ENCODE results near the gene ARL4A. TPM values are rescaled to one million over a fixed set of nuclear protein-coding genes. Genes with fewer than 3 reads are reported as not detected.
"Not testable (repeated sequence)": the region's sequence is repeated elsewhere in the genome, so short reads cannot be mapped to it uniquely, and the experiment has no call there.

ARL4A gene
- total RNA-seq, 4 donors from 2014 or later: 34.9 to 69.5 (median 45.0) TPM

DNA sequence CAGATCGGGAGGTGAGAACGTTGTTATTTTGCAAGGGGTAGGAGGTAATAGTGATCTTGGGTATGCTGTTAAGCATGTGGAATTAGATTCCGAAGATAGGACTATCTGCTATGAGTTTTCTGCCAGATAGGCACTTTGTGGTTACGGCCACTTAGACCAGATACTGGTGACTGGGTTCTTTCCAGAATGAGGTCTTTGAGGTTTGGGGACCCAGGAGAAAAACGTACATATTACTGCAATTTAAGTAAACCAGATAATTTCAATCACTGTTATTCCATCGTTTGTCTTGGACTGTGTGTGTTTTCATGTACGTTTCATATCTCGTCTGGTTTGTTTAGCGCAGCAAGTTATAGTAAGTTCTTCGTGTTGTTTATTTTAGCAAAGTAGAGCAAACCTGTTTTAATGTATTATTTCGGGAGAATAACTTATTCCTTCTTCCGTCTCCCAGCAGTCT lies 312 bp downstream of the ARL4A start:
- Histone ChIP-seq H3K27ac (peak overlapping the region; percentile 60 to 97 (median 91)), H3K4me1 (peaks cover 0 to 33% (median 0%) of the 10 kb centered on the region in 3 donors), H3K4me3 (peak overlapping the region; percentile 58 to 79), H3K36me3 (no peaks in the 10 kb centered on the region), H3K27me3 (no peaks in the 10 kb centered on the region), H3K9me3 (no peaks in the 10 kb centered on the region)
- ATAC-seq: peak; percentile 1
- 0 to 4% methylated on average over 10 to 12 of the region's 12 CpGs for WGBS, 2 donors (ENCODE audit: low coverage in 1 of 2)
- TF ChIP-seq POLR2AphosphoS5 (IDR thresholded peaks at IDR 0.05): no peak

DNA sequence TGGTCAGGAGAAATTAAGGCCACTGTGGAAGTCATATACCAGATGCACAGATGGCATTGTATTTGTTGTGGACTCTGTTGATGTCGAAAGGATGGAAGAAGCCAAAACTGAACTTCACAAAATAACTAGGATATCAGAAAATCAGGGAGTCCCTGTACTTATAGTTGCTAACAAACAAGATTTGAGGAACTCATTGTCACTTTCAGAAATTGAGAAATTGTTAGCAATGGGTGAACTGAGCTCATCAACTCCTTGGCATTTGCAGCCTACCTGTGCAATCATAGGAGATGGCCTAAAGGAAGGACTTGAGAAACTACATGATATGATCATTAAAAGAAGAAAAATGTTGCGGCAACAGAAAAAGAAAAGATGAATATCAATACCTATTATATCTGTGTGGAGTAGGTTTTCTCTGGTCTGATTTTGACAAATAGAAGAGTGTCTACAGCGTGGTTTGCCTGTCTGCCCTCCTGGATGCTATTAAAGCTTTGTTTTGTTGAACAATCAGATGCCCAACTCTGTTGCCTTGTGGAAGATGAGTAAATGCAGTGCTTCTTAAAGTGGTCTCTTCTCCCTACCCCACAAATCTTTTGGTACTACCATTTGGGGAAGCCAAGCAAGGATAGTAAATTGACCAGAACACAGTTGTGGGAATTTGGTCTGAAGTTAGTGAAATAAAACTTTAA lies 1.2 kb downstream of the ARL4A start:
- 63% methylated on average over 2 of the region's 3 CpGs; no CpG with 5 or more reads in 1 of the 2 donors for WGBS, 2 donors (ENCODE audit: low coverage in 1 of 2)
- not testable (repeated sequence) for H3K27me3 ChIP-seq, ATAC-seq, H3K36me3 ChIP-seq, H3K9me3 ChIP-seq
- Histone ChIP-seq H3K4me3 (peak overlapping the region; percentile 58 to 79), H3K27ac (peak overlapping the region in 1 of 4 donors; percentile 97), H3K4me1 (peaks cover 0 to 32% (median 0%) of the 10 kb centered on the region in 3 donors)

DNA sequence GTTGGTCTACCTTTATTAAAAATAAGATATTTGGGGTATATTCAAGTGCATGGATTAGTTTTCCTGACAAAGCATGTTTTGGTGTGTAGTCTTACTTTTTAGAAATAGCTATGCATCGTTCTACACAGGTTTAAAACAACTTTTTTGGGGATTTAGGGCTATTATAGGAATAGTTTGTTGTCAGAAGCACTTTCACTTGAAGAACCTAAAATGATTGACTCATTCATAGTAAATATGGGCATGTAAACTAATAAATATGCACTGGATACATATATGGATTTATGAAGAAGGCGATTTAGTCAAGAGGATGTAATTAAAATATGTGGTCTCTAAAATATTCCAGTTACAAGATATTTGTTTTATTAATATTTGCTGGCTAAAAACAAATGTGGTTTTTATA lies 2.0 kb downstream of the ARL4A start:
- no peak for ATAC-seq
- H3K27me3 ChIP-seq: no peaks in the 10 kb centered on the region
- 70 to 88% methylated on average over 2 of the region's 2 CpGs for WGBS, 2 donors (ENCODE audit: low coverage in 1 of 2)
- no peaks in the 10 kb centered on the region for H3K36me3 ChIP-seq
- no peak overlapping the region for H3K27ac ChIP-seq
- peak overlapping the region; percentile 58 to 79 for H3K4me3 ChIP-seq
- peaks cover 0 to 25% (median 0%) of the 10 kb centered on the region in 3 donors for H3K4me1 ChIP-seq
- no peaks in the 10 kb centered on the region for H3K9me3 ChIP-seq
- TF ChIP-seq POLR2A (IDR thresholded peaks at IDR 0.05) (no peak), POLR2AphosphoS5 (IDR thresholded peaks at IDR 0.05) (no peak), EP300 (IDR thresholded peaks at IDR 0.05) (no peak)
- TF ChIP-seq, protein P1, sequence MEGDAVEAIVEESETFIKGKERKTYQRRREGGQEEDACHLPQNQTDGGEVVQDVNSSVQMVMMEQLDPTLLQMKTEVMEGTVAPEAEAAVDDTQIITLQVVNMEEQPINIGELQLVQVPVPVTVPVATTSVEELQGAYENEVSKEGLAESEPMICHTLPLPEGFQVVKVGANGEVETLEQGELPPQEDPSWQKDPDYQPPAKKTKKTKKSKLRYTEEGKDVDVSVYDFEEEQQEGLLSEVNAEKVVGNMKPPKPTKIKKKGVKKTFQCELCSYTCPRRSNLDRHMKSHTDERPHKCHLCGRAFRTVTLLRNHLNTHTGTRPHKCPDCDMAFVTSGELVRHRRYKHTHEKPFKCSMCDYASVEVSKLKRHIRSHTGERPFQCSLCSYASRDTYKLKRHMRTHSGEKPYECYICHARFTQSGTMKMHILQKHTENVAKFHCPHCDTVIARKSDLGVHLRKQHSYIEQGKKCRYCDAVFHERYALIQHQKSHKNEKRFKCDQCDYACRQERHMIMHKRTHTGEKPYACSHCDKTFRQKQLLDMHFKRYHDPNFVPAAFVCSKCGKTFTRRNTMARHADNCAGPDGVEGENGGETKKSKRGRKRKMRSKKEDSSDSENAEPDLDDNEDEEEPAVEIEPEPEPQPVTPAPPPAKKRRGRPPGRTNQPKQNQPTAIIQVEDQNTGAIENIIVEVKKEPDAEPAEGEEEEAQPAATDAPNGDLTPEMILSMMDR (IDR thresholded peaks at IDR 0.05): no peak

DNA sequence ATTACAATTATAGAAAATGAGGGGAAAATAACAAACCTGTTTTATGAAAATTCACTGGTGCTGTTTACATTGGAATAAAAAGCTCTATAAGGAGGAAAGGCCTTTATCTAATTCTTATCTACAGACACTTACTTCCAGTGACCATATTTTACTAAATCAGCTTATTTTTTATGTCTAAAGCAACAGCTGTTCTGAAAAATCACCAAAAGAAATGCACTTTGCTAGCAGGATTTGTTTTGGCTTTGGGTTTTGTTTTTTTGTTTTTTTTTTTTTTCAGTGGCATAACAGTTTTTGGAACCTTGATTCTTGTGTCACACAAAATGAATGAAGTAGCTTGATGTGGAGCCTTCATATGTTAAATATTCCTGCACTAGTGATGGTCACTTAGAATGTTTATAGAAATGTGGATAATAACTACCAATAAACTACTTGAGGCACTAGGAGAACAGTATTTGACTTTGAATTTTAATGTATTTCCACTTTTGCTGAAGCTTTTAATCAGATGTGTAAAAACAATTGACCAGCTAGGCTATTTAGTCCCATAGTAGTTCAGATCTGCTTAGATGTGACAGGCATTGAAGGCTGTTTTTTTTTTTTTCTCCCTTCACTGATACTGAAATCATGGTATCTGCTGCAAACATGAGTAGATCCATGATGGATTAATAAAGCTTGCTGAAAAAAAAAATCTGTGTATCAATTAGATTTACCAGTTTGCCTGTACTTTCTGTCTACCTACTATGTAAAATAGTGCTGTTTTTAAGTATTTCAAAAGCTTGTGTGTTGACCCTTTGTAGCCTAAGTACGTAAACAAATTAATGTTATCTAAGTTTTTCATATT lies 2.8 kb downstream of the ARL4A start:
- no peak overlapping the region for H3K27ac ChIP-seq
- H3K4me3 ChIP-seq: peak overlapping the region; percentile 58 to 79
- H3K4me1 ChIP-seq: peaks cover 0 to 25% (median 0%) of the 10 kb centered on the region in 3 donors
- H3K9me3 ChIP-seq: no peaks in the 10 kb centered on the region
- TF ChIP-seq, protein P1 (IDR thresholded peaks at IDR 0.05): no peak
- no peak for TF ChIP-seq POLR2AphosphoS5 (IDR thresholded peaks at IDR 0.05)
- no peak for TF ChIP-seq EP300 (IDR thresholded peaks at IDR 0.05)
- TF ChIP-seq POLR2A (IDR thresholded peaks at IDR 0.05): no peak
- ATAC-seq: no peak
- no peaks in the 10 kb centered on the region for H3K27me3 ChIP-seq
- H3K36me3 ChIP-seq: no peaks in the 10 kb centered on the region
- WGBS, 2 donors (ENCODE audit: low coverage in 1 of 2): 93 to 100% methylated on average over 1 of the region's 1 CpG

DNA sequence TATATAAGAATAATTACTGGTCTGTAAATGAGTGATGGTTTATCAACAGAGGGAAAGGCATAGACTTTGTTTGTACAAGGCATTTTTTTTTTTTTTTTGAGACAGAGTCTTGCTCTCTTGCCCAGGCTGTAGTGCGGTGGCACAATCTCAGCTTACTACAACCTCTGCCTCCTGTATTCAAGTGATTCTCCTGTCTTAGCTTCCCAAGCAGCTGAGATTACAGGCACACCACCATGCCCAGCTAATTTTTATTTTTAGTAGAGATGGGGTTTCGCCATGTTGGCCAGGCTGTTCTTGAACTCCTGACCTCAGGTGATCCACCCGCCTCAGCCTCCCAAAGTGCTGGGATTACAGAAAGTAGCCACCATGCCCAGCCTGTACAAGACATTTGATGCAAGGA lies 4.0 kb downstream of the ARL4A start:
- 81 to 90% methylated on average over 3 of the region's 3 CpGs for WGBS, 2 donors (ENCODE audit: low coverage in 1 of 2)
- not testable (repeated sequence) for H3K27ac ChIP-seq, H3K9me3 ChIP-seq, H3K27me3 ChIP-seq, ATAC-seq, H3K36me3 ChIP-seq
- H3K4me1 ChIP-seq: peaks cover 0 to 15% (median 0%) of the 10 kb centered on the region in 3 donors
- peak overlapping the region in 1 of 2 donors; percentile 79 for H3K4me3 ChIP-seq

DNA sequence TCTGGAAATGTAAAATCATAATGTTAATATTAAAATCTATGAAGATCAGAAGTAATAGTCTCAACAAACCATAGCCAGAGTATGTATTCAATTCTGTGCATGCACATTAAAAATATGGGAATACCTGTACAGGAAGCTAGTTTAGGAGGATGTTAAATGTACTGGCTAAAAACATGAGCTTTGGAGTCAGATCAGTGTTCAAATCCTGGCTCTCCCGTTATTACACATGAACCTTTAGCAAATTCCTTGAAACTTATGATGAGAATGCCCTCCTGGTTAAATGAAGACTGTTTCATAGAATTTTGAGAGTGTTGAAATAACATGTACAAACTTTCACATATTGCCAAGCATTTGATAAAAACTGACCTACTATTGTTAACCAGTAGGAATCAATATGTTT lies 4.6 kb downstream of the ARL4A start:
- Histone ChIP-seq H3K4me3 (no peak overlapping the region), H3K27me3 (no peaks in the 10 kb centered on the region), H3K4me1 (peaks cover 0 to 13% (median 0%) of the 10 kb centered on the region in 3 donors), H3K9me3 (no peaks in the 10 kb centered on the region), H3K27ac (no peak overlapping the region), H3K36me3 (no peaks in the 10 kb centered on the region)
- WGBS, 2 donors (ENCODE audit: low coverage in 1 of 2): 85 to 91% methylated on average over 1 of the region's 1 CpG
- no peak for TF ChIP-seq POLR2AphosphoS5 (IDR thresholded peaks at IDR 0.05)
- no peak for ATAC-seq
